HEK293 (cell line): ENCODE measurements around the gene ECI1.

Source experiments
- CTCF ChIA-PET: fragments of 350-600 bp; formaldehyde crosslinking; extraction: SDS; loops from one replicate; lab custom pipeline; 2021; ENCODE audit warnings: antibody characterized with exemption; lab: Yijun Ruan, JAX
- POLR2A ChIA-PET: fragments of 300-600 bp; formaldehyde crosslinking; extraction: SDS; loops from one replicate; lab custom pipeline; 2020; ENCODE audit warnings: antibody characterized with exemption, inconsistent platforms; lab: Yijun Ruan, JAX
- H3K27ac ChIP-seq: fragments of 200-500 bp; sonication (Bioruptor generic); 2 replicates; pipeline ENCODE4 v1.5.1; 2014; ENCODE audit warnings: low read depth, low read length, control low read depth, inconsistent platforms; ENCODE audit errors: extremely low read depth
- H3K36me3 ChIP-seq, 2 experiments: fragments of 200-500 bp in 1 of 2; sonication (Bioruptor generic) in 1 of 2; 1 replicate in 1 of 2; 2 replicates in 1 of 2; pipeline ENCODE4 v1.5.1; 2014 to 2017; ENCODE audit warnings: inconsistent platforms in 2 of 2, low read length in 2 of 2; ENCODE audit not compliant: control insufficient read depth in 2 of 2, insufficient read depth in 1 of 2
- H3K4me1 ChIP-seq: fragments of 200-500 bp; sonication (Bioruptor generic); 2 replicates; pipeline ENCODE4 v1.5.1; 2014; ENCODE audit warnings: mild to moderate bottlenecking, low read length, inconsistent platforms; ENCODE audit not compliant: control insufficient read depth, insufficient read depth
- H3K4me3 ChIP-seq: 2 replicates; pipeline ENCODE4 v1.5.1; 2011; ENCODE audit warnings: low read depth, mild to moderate bottlenecking, control low read depth, low read length, moderate library complexity
- H3K9me3 ChIP-seq: fragments of 200-500 bp; sonication (Bioruptor generic); 2 replicates; pipeline ENCODE4 v1.5.1; 2014; ENCODE audit warnings: low read depth, low read length, inconsistent platforms; ENCODE audit not compliant: control insufficient read depth, insufficient read depth
- ELK4 ChIP-seq: IDR thresholded peaks from 2 replicates; pipeline ENCODE4 v1.6.1; 2011; ENCODE audit warnings: mild to moderate bottlenecking, low read depth, low read length, borderline replicate concordance
- INSM2 ChIP-seq: fragments of 450-650 bp; formaldehyde crosslinking; IDR thresholded peaks from 2 replicates; pipeline ENCODE4 v1.5.1; 2016; ENCODE audit warnings: missing biosample characterization, missing genetic modification characterization
- KLF8 ChIP-seq: fragments of 450-650 bp; formaldehyde crosslinking; IDR thresholded peaks from 2 replicates; pipeline ENCODE4 v1.5.1; 2016; ENCODE audit warnings: missing biosample characterization, missing genetic modification characterization
- SALL2 ChIP-seq: fragments of 450-650 bp; formaldehyde crosslinking; IDR thresholded peaks from 2 replicates; pipeline ENCODE4 v1.5.0; 2017; ENCODE audit warnings: missing biosample characterization, mild to moderate bottlenecking, missing genetic modification characterization, borderline replicate concordance
- SETDB1 ChIP-seq: IDR thresholded peaks from one replicate; pipeline ENCODE4 v1.6.1; 2017; ENCODE audit warnings: mild to moderate bottlenecking, low read length, moderate library complexity, mixed read lengths; ENCODE audit not compliant: insufficient read length
- ZBTB11 ChIP-seq: fragments of 450-650 bp; formaldehyde crosslinking; conservative IDR thresholded peaks from 2 replicates; pipeline ENCODE4 v1.5.1; 2016; ENCODE audit warnings: low read depth, missing biosample characterization, missing genetic modification characterization
- ZBTB21 ChIP-seq: fragments of 450-650 bp; formaldehyde crosslinking; IDR thresholded peaks from 2 replicates; pipeline ENCODE4 v1.5.1; 2017; ENCODE audit warnings: missing biosample characterization, missing genetic modification characterization
- ZFP37 ChIP-seq: fragments of 450-650 bp; formaldehyde crosslinking; IDR thresholded peaks from 2 replicates; pipeline ENCODE4 v1.5.1; 2016; ENCODE audit warnings: missing biosample characterization, missing genetic modification characterization
- ZNF121 ChIP-seq: fragments of 450-650 bp; formaldehyde crosslinking; IDR thresholded peaks from 2 replicates; pipeline ENCODE4 v1.5.1; 2016; ENCODE audit warnings: missing biosample characterization, missing genetic modification characterization
- ZNF155 ChIP-seq: fragments of 450-650 bp; formaldehyde crosslinking; IDR thresholded peaks from 2 replicates; pipeline ENCODE4 v1.5.1; 2016; ENCODE audit warnings: missing biosample characterization, missing genetic modification characterization
- ZNF175 ChIP-seq: fragments of 450-650 bp; formaldehyde crosslinking; IDR thresholded peaks from 2 replicates; pipeline ENCODE4 v1.5.1; 2016; ENCODE audit warnings: missing biosample characterization, missing genetic modification characterization
- ZNF18 ChIP-seq: fragments of 450-650 bp; formaldehyde crosslinking; IDR thresholded peaks from 2 replicates; pipeline ENCODE4 v1.5.1; 2016; ENCODE audit warnings: missing biosample characterization, missing genetic modification characterization
- ZNF266 ChIP-seq: fragments of 450-650 bp; formaldehyde crosslinking; IDR thresholded peaks from 2 replicates; pipeline ENCODE4 v1.5.1; 2016; ENCODE audit warnings: missing biosample characterization, missing genetic modification characterization, low read depth
- ZNF394 ChIP-seq: fragments of 450-650 bp; formaldehyde crosslinking; IDR thresholded peaks from 2 replicates; pipeline ENCODE4 v1.5.1; 2016; ENCODE audit warnings: missing biosample characterization, missing genetic modification characterization, mild to moderate bottlenecking, moderate library complexity, borderline replicate concordance
- ZNF48 ChIP-seq: fragments of 450-650 bp; formaldehyde crosslinking; IDR thresholded peaks from 2 replicates; pipeline ENCODE4 v1.5.1; 2016; ENCODE audit warnings: missing biosample characterization, missing genetic modification characterization
- ZNF548 ChIP-seq: fragments of 450-650 bp; formaldehyde crosslinking; IDR thresholded peaks from 2 replicates; pipeline ENCODE4 v1.5.1; 2016; ENCODE audit warnings: missing biosample characterization, missing genetic modification characterization
- ZNF596 ChIP-seq: fragments of 450-650 bp; IDR thresholded peaks from 2 replicates; pipeline ENCODE4 v1.5.0; 2018; ENCODE audit warnings: missing biosample characterization, mild to moderate bottlenecking, missing genetic modification characterization, moderate library complexity
- TF ChIP-seq, protein P1 (sequence below): fragments of 450-650 bp; formaldehyde crosslinking; IDR thresholded peaks from 2 replicates; pipeline ENCODE4 v1.5.1; 2016; ENCODE audit warnings: missing biosample characterization, missing genetic modification characterization
- TF ChIP-seq, protein P2 (sequence below): fragments of 450-650 bp; formaldehyde crosslinking; IDR thresholded peaks from 2 replicates; pipeline ENCODE4 v1.5.1; 2016; ENCODE audit warnings: missing biosample characterization, missing genetic modification characterization
- TF ChIP-seq, protein P3 (sequence below): fragments of 450-650 bp; formaldehyde crosslinking; IDR thresholded peaks from 2 replicates; pipeline ENCODE4 v1.5.1; 2016; ENCODE audit warnings: missing biosample characterization, missing genetic modification characterization

ECI1 gene

DNA sequence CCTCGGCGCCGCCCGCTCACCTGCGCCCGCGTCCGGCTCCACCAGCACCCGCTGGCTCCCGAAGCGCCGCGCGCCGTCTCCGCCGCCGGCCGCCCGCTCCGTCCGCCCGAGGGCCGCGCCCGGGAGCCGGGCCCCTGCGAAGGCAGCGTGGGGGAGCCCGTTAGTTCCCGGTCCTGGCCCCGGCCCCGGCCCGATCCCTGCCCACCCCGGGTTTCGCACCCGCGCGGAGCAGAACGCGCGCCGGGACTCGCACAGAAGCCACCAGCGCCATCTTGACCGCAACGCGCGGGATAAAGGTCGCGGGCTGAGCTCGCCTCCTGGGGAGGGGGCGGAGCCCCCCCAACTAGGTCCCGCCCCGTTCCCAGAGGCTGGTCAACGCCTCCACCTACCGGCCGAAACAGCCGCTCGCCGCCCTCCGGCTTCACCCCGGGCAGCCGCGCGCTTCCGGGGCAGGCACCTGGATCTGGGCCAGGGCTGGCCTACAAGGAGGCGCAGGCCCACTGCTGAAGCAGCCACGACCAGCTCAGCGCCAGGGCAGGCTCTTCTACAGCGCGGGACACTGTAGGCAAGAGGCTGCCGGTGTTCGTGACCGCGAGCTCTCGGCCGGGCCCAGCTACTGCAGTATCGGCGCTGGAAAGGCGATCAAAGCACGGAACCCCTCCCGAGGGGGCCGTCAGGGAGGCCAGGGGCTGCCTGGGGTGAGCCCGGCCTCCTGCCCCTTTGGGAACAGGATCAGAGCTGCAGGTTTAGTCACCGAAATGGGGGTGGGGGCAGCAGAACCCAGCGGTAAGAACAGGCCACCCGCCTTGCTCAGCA, at the start of gene ECI1:
Gene ECI1, minus strand, starts transcription at position 292 of the 816 bp plus-strand sequence. Its CDS starts 21 bp downstream, at position 271.
- Histone ChIP-seq H3K9me3 (no peaks in the 10 kb centered on the region), H3K36me3 (peaks cover 43 to 56% of the 10 kb centered on the region in 2 experiments), H3K27ac (peak within 1 kb of the TSS; percentile 91), H3K4me1 (peaks cover 7% of the 10 kb centered on the region), H3K4me3 (peak within 1 kb of the TSS; percentile 78)
- ChIA-PET CTCF (interaction anchor here (0.6 to 1.9 kb wide), 8 partner anchors 10 to 322 kb away, joined by 3 to 14 read pairs (median 4); partner anchors contain the start of genes PGP and TRAF7), POLR2A (interaction anchor here (0.6 to 3.7 kb wide), 30 partner anchors 8 to 351 kb away, joined by 3 to 48 read pairs (median 6); partner anchors contain the start of genes AMDHD2, CCNF, DNASE1L2 and E4F1)
- TF ChIP-seq ZNF175 (tag by site-specific recombination) (no peak), SALL2 (tag by site-specific recombination) (no peak), ZNF548 (no peak), ZNF394 (tag by site-specific recombination) (peak; percentile 59; the same call in 1 of the 2 replicates), ZNF121 (tag by site-specific recombination) (peak; percentile 91), ZNF155 (tag by site-specific recombination) (no peak), ZNF266 (no peak), ZBTB21 (tag by site-specific recombination) (no peak), SETDB1 (no peak), ZFP37 (tag by site-specific recombination) (peak; percentile 87; the same call in 1 of the 2 replicates), INSM2 (peak; percentile 20), ZNF596 (peak; percentile 44; the same call in 1 of the 2 replicates), ZBTB11 (tag by site-specific recombination) (peak; percentile 57), ZNF48 (tag by site-specific recombination) (no peak), ZNF18 (tag by site-specific recombination) (peak; percentile 12; the same call in 1 of the 2 replicates), KLF8 (tag by site-specific recombination) (peak; percentile 96), ELK4 (no peak; the same call in 1 of the 2 replicates)
- TF ChIP-seq, protein P1, sequence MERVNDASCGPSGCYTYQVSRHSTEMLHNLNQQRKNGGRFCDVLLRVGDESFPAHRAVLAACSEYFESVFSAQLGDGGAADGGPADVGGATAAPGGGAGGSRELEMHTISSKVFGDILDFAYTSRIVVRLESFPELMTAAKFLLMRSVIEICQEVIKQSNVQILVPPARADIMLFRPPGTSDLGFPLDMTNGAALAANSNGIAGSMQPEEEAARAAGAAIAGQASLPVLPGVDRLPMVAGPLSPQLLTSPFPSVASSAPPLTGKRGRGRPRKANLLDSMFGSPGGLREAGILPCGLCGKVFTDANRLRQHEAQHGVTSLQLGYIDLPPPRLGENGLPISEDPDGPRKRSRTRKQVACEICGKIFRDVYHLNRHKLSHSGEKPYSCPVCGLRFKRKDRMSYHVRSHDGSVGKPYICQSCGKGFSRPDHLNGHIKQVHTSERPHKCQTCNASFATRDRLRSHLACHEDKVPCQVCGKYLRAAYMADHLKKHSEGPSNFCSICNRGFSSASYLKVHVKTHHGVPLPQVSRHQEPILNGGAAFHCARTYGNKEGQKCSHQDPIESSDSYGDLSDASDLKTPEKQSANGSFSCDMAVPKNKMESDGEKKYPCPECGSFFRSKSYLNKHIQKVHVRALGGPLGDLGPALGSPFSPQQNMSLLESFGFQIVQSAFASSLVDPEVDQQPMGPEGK (tag by site-specific recombination): peak; percentile 100
- TF ChIP-seq, protein P2, sequence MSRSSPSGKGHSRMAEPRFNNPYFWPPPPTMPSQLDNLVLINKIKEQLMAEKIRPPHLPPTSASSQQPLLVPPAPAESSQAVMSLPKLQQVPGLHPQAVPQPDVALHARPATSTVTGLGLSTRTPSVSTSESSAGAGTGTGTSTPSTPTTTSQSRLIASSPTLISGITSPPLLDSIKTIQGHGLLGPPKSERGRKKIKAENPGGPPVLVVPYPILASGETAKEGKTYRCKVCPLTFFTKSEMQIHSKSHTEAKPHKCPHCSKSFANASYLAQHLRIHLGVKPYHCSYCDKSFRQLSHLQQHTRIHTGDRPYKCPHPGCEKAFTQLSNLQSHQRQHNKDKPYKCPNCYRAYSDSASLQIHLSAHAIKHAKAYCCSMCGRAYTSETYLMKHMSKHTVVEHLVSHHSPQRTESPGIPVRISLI (tag by site-specific recombination): no peak
- TF ChIP-seq, protein P3, sequence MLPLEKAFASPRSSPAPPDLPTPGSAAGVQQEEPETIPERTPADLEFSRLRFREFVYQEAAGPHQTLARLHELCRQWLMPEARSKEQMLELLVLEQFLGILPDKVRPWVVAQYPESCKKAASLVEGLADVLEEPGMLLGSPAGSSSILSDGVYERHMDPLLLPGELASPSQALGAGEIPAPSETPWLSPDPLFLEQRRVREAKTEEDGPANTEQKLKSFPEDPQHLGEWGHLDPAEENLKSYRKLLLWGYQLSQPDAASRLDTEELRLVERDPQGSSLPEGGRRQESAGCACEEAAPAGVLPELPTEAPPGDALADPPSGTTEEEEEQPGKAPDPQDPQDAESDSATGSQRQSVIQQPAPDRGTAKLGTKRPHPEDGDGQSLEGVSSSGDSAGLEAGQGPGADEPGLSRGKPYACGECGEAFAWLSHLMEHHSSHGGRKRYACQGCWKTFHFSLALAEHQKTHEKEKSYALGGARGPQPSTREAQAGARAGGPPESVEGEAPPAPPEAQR (tag by site-specific recombination): no peak
